HCT116 (cell line): ENCODE results near the gene HMGB4. TPM values are rescaled to one million over a fixed set of nuclear protein-coding genes. Genes with fewer than 3 reads are reported as not detected.

Experiments used
- ATAC-seq: fragments of 200-7000 bp; cut with Tn5 transposase; 2 replicates; pipeline ENCODE4 v1.9.1; 2020; ENCODE audit warnings: mild to moderate bottlenecking, moderate library complexity
- BruUV-seq: library from RNA; stranded (reverse); fragments of 400-500 nt; replicated peaks from 2 replicates; lab custom pipeline; 2021; lab: Mats Ljungman, UMichigan
- CTCF ChIA-PET: fragments of 300-600 bp; sonication (Branson Sonifier 250); formaldehyde crosslinking; loops from one replicate; lab custom pipeline; 2021; ENCODE audit warnings: antibody characterized with exemption; lab: Charles Lee
- POLR2A ChIA-PET: fragments of 300-600, 350-600 bp; sonication (Branson Sonifier 250); formaldehyde crosslinking; loops from one replicate; lab custom pipeline; 2021; ENCODE audit warnings: antibody characterized with exemption; lab: Charles Lee
- RAD21 ChIA-PET, 2 experiments: fragments of 300-600 bp; sonication (Branson Sonifier 250); formaldehyde crosslinking; loops; one replicate each; lab custom pipeline; 2023; ENCODE audit warnings: low total read pairs in 2 of 2; ENCODE audit not compliant: uncharacterized antibody in 2 of 2, unreplicated experiment in 2 of 2, low non-redundant PET in 1 of 2; lab: Charles Lee
- DNase-seq: peaks from one replicate; pipeline ENCODE4 v3.0.0-alpha.2; 2010; ENCODE audit warnings: low read depth, low spot score
- H2AFZ ChIP-seq: fragments of 200-600 bp; shearing (Covaris generic), sonication (generic); 2 replicates; pipeline ENCODE4 v1.6.1; 2017; ENCODE audit warnings: low read depth, mixed run types, mixed read lengths, antibody characterized with exemption, low read length; ENCODE audit not compliant: poor library complexity, severe bottlenecking
- H3K27ac ChIP-seq: 2 replicates; pipeline ENCODE4 v1.5.1; 2012; ENCODE audit warnings: low read depth, low read length
- H3K27me3 ChIP-seq: fragments of 200-600 bp; sonication (generic); 2 replicates; pipeline ENCODE4 v1.6.1; 2016; ENCODE audit warnings: mixed run types, low read length, mixed read lengths; ENCODE audit not compliant: insufficient read depth
- H3K36me3 ChIP-seq, 2 experiments: fragments of 200-500 bp in 1 of 2; fragments of 200-600 bp in 1 of 2; sonication (Bioruptor generic) in 1 of 2; sonication (generic) in 1 of 2; 2 replicates each; pipeline versions ENCODE4 v1.5.1 to v1.6.1; 2014 to 2016; ENCODE audit warnings: low read length in 2 of 2, inconsistent platforms in 1 of 2, mixed read lengths in 1 of 2, mixed run types in 1 of 2; ENCODE audit not compliant: insufficient read depth in 2 of 2, control insufficient read depth in 1 of 2
- H3K4me1 ChIP-seq, 2 experiments: fragments of 200-600 bp in 1 of 2; sonication (generic) in 1 of 2; 2 replicates each; pipeline versions ENCODE4 v1.5.1 to v1.6.1; 2012 to 2017; ENCODE audit warnings: low read length in 2 of 2, inconsistent platforms in 1 of 2, mild to moderate bottlenecking in 1 of 2, mixed read lengths in 1 of 2, mixed run types in 1 of 2, moderate library complexity in 1 of 2; ENCODE audit not compliant: insufficient read depth in 2 of 2, control insufficient read depth in 1 of 2
- H3K4me2 ChIP-seq: fragments of 200-600 bp; sonication (generic); 2 replicates; pipeline ENCODE4 v1.6.1; 2017; ENCODE audit warnings: mixed run types, low read length, mixed read lengths
- H3K4me3 ChIP-seq, 2 experiments: fragments of 200-600 bp in 1 of 2; sonication (generic) in 1 of 2; replicated peaks in 1 of 2; 2 replicates each; pipeline ENCODE4 v1.5.1; 2011 to 2016; ENCODE audit warnings: low read length in 2 of 2, control low read depth in 1 of 2, low read depth in 1 of 2, mild to moderate bottlenecking in 1 of 2, mixed read lengths in 1 of 2, mixed run types in 1 of 2
- H3K79me2 ChIP-seq: fragments of 200-600 bp; sonication (generic); 2 replicates; pipeline ENCODE4 v1.6.1; 2017; ENCODE audit warnings: mild to moderate bottlenecking, mixed run types, low read length, moderate library complexity, mixed read lengths; ENCODE audit not compliant: insufficient read depth
- H3K9ac ChIP-seq: fragments of 200-600 bp; sonication (generic); 2 replicates; pipeline ENCODE4 v1.6.1; 2016; ENCODE audit warnings: low read length, mixed read lengths
- H3K9me2 ChIP-seq: fragments of 200-600 bp; sonication (generic), shearing (Covaris generic); 2 replicates; pipeline ENCODE4 v1.6.1; 2017; ENCODE audit warnings: mixed run types, mild to moderate bottlenecking, moderate library complexity; ENCODE audit not compliant: insufficient read depth
- H3K9me3 ChIP-seq, 2 experiments: fragments of 200-500 bp in 1 of 2; fragments of 200-600 bp in 1 of 2; sonication (Bioruptor generic) in 1 of 2; sonication (generic) in 1 of 2; 2 replicates each; pipeline ENCODE4 v1.6.1; 2014 to 2017; ENCODE audit warnings: low read length in 2 of 2, mixed read lengths in 2 of 2, inconsistent platforms in 1 of 2, low read depth in 1 of 2, mild to moderate bottlenecking in 1 of 2, mixed run types in 1 of 2, moderate library complexity in 1 of 2; ENCODE audit not compliant: control insufficient read depth in 1 of 2, insufficient read depth in 1 of 2
- H4K20me1 ChIP-seq: fragments of 200-600 bp; sonication (generic), shearing (Covaris generic); 2 replicates; pipeline ENCODE4 v1.6.1; 2017; ENCODE audit warnings: mixed run types, mild to moderate bottlenecking, moderate library complexity; ENCODE audit not compliant: insufficient read depth
- ATF3 ChIP-seq: IDR thresholded peaks from 2 replicates; pipeline ENCODE4 v1.6.1; 2012
- CBX3 ChIP-seq: IDR thresholded peaks from 2 replicates; pipeline ENCODE4 v1.6.1; 2012; ENCODE audit warnings: low read depth
- EGR1 ChIP-seq: IDR thresholded peaks from 2 replicates; pipeline ENCODE4 v1.6.1; 2012; ENCODE audit warnings: low read depth
- ELF1 ChIP-seq: IDR thresholded peaks from 2 replicates; pipeline ENCODE4 v1.6.1; 2012; ENCODE audit warnings: low read depth, borderline replicate concordance
- EZH2 ChIP-seq: fragments of 200-600 bp; sonication (generic); IDR thresholded peaks from 2 replicates; pipeline ENCODE4 v1.6.1; 2017; ENCODE audit warnings: antibody characterized with exemption, mixed run types
- EZH2phosphoT487 ChIP-seq: fragments of 200-600 bp; IDR thresholded peaks from 2 replicates; pipeline ENCODE4 v1.6.1; 2018; ENCODE audit warnings: antibody characterized with exemption, borderline replicate concordance
- JUND ChIP-seq: IDR thresholded peaks from 2 replicates; pipeline ENCODE4 v1.6.1; 2012
- POLR2A ChIP-seq: IDR thresholded peaks from 2 replicates; pipeline ENCODE4 v1.7.0; 2011; ENCODE audit warnings: borderline replicate concordance; ENCODE audit not compliant: insufficient read depth, insufficient read length; ENCODE audit errors: extremely low read depth
- POLR2AphosphoS5 ChIP-seq: IDR thresholded peaks from 2 replicates; pipeline ENCODE4 v1.6.1; 2011; ENCODE audit warnings: mild to moderate bottlenecking, low read depth, low read length, moderate library complexity
- RAD21 ChIP-seq: IDR thresholded peaks from 2 replicates; pipeline ENCODE4 v1.6.1; 2012; ENCODE audit warnings: low read depth, mild to moderate bottlenecking
- SP1 ChIP-seq: IDR thresholded peaks from 2 replicates; pipeline ENCODE4 v1.6.1; 2012; ENCODE audit warnings: low read depth
- TCF7L2 ChIP-seq: IDR thresholded peaks from 2 replicates; pipeline ENCODE4 v1.7.0; 2011; ENCODE audit warnings: borderline replicate concordance, inconsistent platforms; ENCODE audit not compliant: insufficient read depth, insufficient read length; ENCODE audit errors: extremely low read depth
- ZFX ChIP-seq: fragments of 450-650 bp; IDR thresholded peaks from 2 replicates; pipeline ENCODE4 v1.6.1; 2017
- ZNF274 ChIP-seq: fragments of 200-500 bp; sonication (Bioruptor generic); IDR thresholded peaks from 2 replicates; pipeline ENCODE4 v1.6.1; 2014; ENCODE audit warnings: mild to moderate bottlenecking, low read depth, low read length, inconsistent platforms
- intact Hi-C: fragments of 100-400 bp; cut with micrococcal nuclease; formaldehyde crosslinking; loops from 2 replicates; pipeline ENCODE4 v1.10.0; 2022
- total RNA-seq: library from RNA; stranded (reverse); gene quantifications from one replicate; pipeline ENCODE4 v1.2.1, GENCODE V29; 2021; ENCODE audit not compliant: unreplicated experiment
- TF ChIP-seq, protein P1 (sequence below), 3 experiments: fragments of 200-600 bp in 1 of 3; sonication (generic) in 1 of 3; IDR thresholded peaks in 2 of 3; conservative IDR thresholded peaks in 1 of 3; 2 replicates each; pipeline ENCODE4 v1.5.1; 2012 to 2017; ENCODE audit warnings: low read depth in 2 of 3, low read length in 2 of 3, antibody characterized with exemption in 1 of 3, borderline replicate concordance in 1 of 3, control low read depth in 1 of 3, mild to moderate bottlenecking in 1 of 3, mixed read lengths in 1 of 3, mixed run types in 1 of 3, moderate library complexity in 1 of 3; ENCODE audit not compliant: insufficient read depth in 1 of 3
- TF ChIP-seq, protein P2 (sequence below): IDR thresholded peaks from 2 replicates; pipeline ENCODE4 v1.6.1; 2012
- TF ChIP-seq, protein P3 (sequence below): IDR thresholded peaks from 2 replicates; pipeline ENCODE4 v1.6.1; 2011; ENCODE audit warnings: mild to moderate bottlenecking, low read length, moderate library complexity; ENCODE audit not compliant: insufficient replicate concordance; ENCODE audit errors: extremely low read depth

Gene HMGB4
- total RNA-seq, 1 experiment from 2014 or later = not detected

DNA sequence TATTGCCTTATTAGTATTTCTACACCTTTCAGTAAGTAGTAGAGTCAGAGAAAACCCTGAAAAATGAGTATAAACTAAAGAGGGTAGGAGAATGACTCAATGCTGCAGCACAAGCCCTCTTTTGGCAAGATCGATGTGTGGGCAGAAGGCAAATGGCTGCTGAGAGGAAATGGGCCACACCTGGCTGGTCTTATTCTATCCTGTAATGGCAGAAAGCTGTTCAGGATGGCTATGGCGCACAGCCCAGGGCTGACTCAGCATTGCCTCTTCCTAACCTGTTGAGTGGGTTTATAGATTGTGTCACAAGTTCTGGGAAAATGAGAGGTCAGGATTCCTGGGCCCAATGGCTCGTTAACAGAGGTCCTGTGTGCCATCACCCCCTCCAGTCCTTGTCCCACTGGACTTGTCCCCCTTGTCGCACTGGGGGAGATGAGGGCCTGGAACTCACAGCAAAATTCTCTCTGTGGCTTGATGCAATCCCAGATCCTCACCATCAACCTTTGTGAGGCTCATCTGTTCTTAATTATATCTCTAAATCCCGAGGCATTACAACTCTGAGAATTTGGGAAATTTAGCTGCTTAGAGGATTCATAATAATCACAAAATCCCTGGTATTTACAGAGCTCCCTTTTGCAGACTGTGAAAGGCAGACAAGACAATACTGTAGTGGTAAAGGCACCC is 13.2 kb downstream of the HMGB4 start (continued):
- TF ChIP-seq, protein P1, sequence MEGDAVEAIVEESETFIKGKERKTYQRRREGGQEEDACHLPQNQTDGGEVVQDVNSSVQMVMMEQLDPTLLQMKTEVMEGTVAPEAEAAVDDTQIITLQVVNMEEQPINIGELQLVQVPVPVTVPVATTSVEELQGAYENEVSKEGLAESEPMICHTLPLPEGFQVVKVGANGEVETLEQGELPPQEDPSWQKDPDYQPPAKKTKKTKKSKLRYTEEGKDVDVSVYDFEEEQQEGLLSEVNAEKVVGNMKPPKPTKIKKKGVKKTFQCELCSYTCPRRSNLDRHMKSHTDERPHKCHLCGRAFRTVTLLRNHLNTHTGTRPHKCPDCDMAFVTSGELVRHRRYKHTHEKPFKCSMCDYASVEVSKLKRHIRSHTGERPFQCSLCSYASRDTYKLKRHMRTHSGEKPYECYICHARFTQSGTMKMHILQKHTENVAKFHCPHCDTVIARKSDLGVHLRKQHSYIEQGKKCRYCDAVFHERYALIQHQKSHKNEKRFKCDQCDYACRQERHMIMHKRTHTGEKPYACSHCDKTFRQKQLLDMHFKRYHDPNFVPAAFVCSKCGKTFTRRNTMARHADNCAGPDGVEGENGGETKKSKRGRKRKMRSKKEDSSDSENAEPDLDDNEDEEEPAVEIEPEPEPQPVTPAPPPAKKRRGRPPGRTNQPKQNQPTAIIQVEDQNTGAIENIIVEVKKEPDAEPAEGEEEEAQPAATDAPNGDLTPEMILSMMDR (IDR thresholded peaks at IDR 0.05 in 2 of 3, conservative IDR thresholded peaks at IDR 0.05 in 1 of 3; ENCODE audit: borderline replicate concordance in 1 of 3, insufficient read depth in 1 of 3, low read depth in 2 of 3, low read length in 2 of 3) = no peak
- TF ChIP-seq ATF3 (no peak), ELF1 (no peak), EZH2 (no peak)

- Histone ChIP-seq H3K4me3 (no peak overlapping the region), H3K4me1 (no peaks in the 10 kb centered on the region), H3K27me3 (peaks cover 45% of the 10 kb centered on the region; the same call in 1 of the 2 replicates), H3K79me2 (no peaks in the 10 kb centered on the region), H3K9me3 (no peaks in the 10 kb centered on the region; a peak in 1 of 4 replicates), H3K4me2 (no peak overlapping the region), H4K20me1 (no peaks in the 10 kb centered on the region), H3K36me3 (no peaks in the 10 kb centered on the region), H3K27ac (no peak overlapping the region), H3K9me2 (no peaks in the 10 kb centered on the region), H3K9ac (no peak overlapping the region), H2AFZ (no peak overlapping the region)
- BruUV-seq = no TSS peak
- intact Hi-C loops = no loop called here
- no peak for DNase-seq
- ChIA-PET CTCF (no interaction called here), RAD21 (no interaction called here), POLR2A (no interaction called here)
- no peak for ATAC-seq
- no peak for TF ChIP-seq EGR1
- TF ChIP-seq EZH2phosphoT487 = no peak
- TF ChIP-seq, protein P2, sequence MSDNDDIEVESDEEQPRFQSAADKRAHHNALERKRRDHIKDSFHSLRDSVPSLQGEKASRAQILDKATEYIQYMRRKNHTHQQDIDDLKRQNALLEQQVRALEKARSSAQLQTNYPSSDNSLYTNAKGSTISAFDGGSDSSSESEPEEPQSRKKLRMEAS = no peak
- TF ChIP-seq POLR2AphosphoS5 = no peak
- no peak for TF ChIP-seq ZNF274
- TF ChIP-seq ZFX = no peak
- TF ChIP-seq EZH2 = no peak
- TF ChIP-seq, protein P3, sequence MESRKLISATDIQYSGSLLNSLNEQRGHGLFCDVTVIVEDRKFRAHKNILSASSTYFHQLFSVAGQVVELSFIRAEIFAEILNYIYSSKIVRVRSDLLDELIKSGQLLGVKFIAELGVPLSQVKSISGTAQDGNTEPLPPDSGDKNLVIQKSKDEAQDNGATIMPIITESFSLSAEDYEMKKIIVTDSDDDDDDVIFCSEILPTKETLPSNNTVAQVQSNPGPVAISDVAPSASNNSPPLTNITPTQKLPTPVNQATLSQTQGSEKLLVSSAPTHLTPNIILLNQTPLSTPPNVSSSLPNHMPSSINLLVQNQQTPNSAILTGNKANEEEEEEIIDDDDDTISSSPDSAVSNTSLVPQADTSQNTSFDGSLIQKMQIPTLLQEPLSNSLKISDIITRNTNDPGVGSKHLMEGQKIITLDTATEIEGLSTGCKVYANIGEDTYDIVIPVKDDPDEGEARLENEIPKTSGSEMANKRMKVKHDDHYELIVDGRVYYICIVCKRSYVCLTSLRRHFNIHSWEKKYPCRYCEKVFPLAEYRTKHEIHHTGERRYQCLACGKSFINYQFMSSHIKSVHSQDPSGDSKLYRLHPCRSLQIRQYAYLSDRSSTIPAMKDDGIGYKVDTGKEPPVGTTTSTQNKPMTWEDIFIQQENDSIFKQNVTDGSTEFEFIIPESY = no peak
- TF ChIP-seq POLR2A = no peak
- TF ChIP-seq JUND = no peak
- no peak for TF ChIP-seq CBX3
- TF ChIP-seq SP1 = no peak
- TF ChIP-seq, protein P1 (IDR thresholded peaks at IDR 0.05 in 2 of 3, conservative IDR thresholded peaks at IDR 0.05 in 1 of 3; ENCODE audit: borderline replicate concordance in 1 of 3, insufficient read depth in 1 of 3, low read depth in 2 of 3, low read length in 2 of 3) = no peak
- no peak for TF ChIP-seq RAD21
- TF ChIP-seq TCF7L2 = no peak
These were observed 14.5 kb downstream of the HMGB4 start for GRCh38 chr1:33878392-33878791.
